ENCODE data around the gene CERS1. TPM values are rescaled to one million over a fixed set of nuclear protein-coding genes. Genes with fewer than 3 reads are reported as not detected.

The CERS1 gene
- total RNA-seq, 2 donors from 2014 or later: 0.12 to 0.59 TPM

GRCh38 chr19:18849838-18850400 lies 46.0 kb downstream of the CERS1 start:
- ATAC-seq: no peak
- intact Hi-C loops (cut with DNase I, micrococcal nuclease): loop anchor here (5.0 to 10.0 kb wide), 2 partner anchors 255 to 258 kb away; no protein-coding TSS in a partner anchor
- DNase-seq: no peak

GRCh38 chr19:18848878-18849661 lies 46.9 kb downstream of the CERS1 start:
- DNase-seq: peak in 1 of 2 donors; percentile 57
- intact Hi-C loops (cut with DNase I, micrococcal nuclease): loop anchor here in 1 of 2 donors (5.0 kb wide), 1 partner anchor 257 kb away; no protein-coding TSS in a partner anchor
- no peak for ATAC-seq

- no peak for ATAC-seq
- no peak for DNase-seq
- intact Hi-C loops (cut with DNase I, micrococcal nuclease): loop anchor here in 1 of 2 donors (5.0 kb wide), 1 partner anchor 256 kb away; no protein-coding TSS in a partner anchor
Measured at GRCh38 chr19:18847549-18848463, 48.2 kb downstream of the CERS1 start.

GRCh38 chr19:18846862-18847548 lies 49.0 kb downstream of the CERS1 start:
- DNase-seq (peak; percentile 66 to 85), ATAC-seq (peak; percentile 87)
- intact Hi-C loops (cut with DNase I, micrococcal nuclease): loop anchor here in 1 of 2 donors (5.0 kb wide), 1 partner anchor 255 kb away; no protein-coding TSS in a partner anchor

- intact Hi-C loops (cut with DNase I, micrococcal nuclease): loop anchor here in 1 of 2 donors (5.0 kb wide), 1 partner anchor 254 kb away; no protein-coding TSS in a partner anchor
- ATAC-seq (no peak), DNase-seq (no peak)
Measured at GRCh38 chr19:18845961-18846360, 50.0 kb downstream of the CERS1 start.

- ATAC-seq (no peak), DNase-seq (no peak)
- intact Hi-C loops (cut with DNase I, micrococcal nuclease): loop anchor here in 1 of 2 donors (5.0 kb wide), 1 partner anchor 253 kb away; no protein-coding TSS in a partner anchor
Measured at GRCh38 chr19:18844806-18845329, 51.1 kb downstream of the CERS1 start.

GRCh38 chr19:18843960-18844359 lies 52.0 kb downstream of the CERS1 start:
- intact Hi-C loops (cut with DNase I, micrococcal nuclease): no loop called here
- DNase-seq: no peak
- ATAC-seq: no peak

GRCh38 chr19:18842166-18842565 lies 53.8 kb downstream of the CERS1 start:
- intact Hi-C loops (cut with DNase I, micrococcal nuclease): no loop called here
- peak in 1 of 2 donors; percentile 4 for DNase-seq

GRCh38 chr19:18841400-18841799 lies 54.6 kb downstream of the CERS1 start:
- ATAC-seq (no peak), DNase-seq (no peak)
- intact Hi-C loops (cut with DNase I, micrococcal nuclease): no loop called here

More at GRCh38 chr19:18842166-18842565, 53.8 kb downstream of the CERS1 start:
- ATAC-seq: no peak

GRCh38 chr19:18840288-18841267 lies 55.4 kb downstream of the CERS1 start:
- ATAC-seq (no peak), DNase-seq (no peak)
- intact Hi-C loops (cut with DNase I, micrococcal nuclease): no loop called here

- intact Hi-C loops (cut with DNase I, micrococcal nuclease): no loop called here
- DNase-seq: peak in 1 of 2 donors; percentile 10
- ATAC-seq: peak; percentile 23
Measured at GRCh38 chr19:18839465-18840287, 56.3 kb downstream of the CERS1 start.

GRCh38 chr19:18834644-18834984 lies 61.3 kb downstream of the CERS1 start:
- no peak for ATAC-seq
- DNase-seq: no peak
- intact Hi-C loops (cut with DNase I, micrococcal nuclease): no loop called here

- ATAC-seq: peak; percentile 71
- intact Hi-C loops (cut with DNase I, micrococcal nuclease): no loop called here
Measured at GRCh38 chr19:18833849-18834643, 61.9 kb downstream of the CERS1 start.

GRCh38 chr19:18833141-18833476 lies 62.8 kb downstream of the CERS1 start:
- intact Hi-C loops (cut with DNase I, micrococcal nuclease): no loop called here
- DNase-seq (no peak), ATAC-seq (peak; percentile 15)

More at GRCh38 chr19:18833849-18834643, 61.9 kb downstream of the CERS1 start:
- peak; percentile 44 to 48 for DNase-seq

- ATAC-seq (peak; percentile 35), DNase-seq (peak in 1 of 2 donors; percentile 53)
- intact Hi-C loops (cut with DNase I, micrococcal nuclease): no loop called here
Measured at GRCh38 chr19:18832306-18833140, 63.4 kb downstream of the CERS1 start.

Data from left colon (tissue), 2 donors.